Suppressor macrophage (primary cell): ENCODE measurements around the gene PARD3.

ENCODE experiments used
- DNase-seq, 4 experiments: peaks; one replicate each; pipeline ENCODE4 v3.0.0-alpha.2; 2020 to 2022

PARD3 gene

GRCh38 chr10:34824870-34825269 lies 9.8 kb upstream of the PARD3 start:
- no peak for DNase-seq

DNA sequence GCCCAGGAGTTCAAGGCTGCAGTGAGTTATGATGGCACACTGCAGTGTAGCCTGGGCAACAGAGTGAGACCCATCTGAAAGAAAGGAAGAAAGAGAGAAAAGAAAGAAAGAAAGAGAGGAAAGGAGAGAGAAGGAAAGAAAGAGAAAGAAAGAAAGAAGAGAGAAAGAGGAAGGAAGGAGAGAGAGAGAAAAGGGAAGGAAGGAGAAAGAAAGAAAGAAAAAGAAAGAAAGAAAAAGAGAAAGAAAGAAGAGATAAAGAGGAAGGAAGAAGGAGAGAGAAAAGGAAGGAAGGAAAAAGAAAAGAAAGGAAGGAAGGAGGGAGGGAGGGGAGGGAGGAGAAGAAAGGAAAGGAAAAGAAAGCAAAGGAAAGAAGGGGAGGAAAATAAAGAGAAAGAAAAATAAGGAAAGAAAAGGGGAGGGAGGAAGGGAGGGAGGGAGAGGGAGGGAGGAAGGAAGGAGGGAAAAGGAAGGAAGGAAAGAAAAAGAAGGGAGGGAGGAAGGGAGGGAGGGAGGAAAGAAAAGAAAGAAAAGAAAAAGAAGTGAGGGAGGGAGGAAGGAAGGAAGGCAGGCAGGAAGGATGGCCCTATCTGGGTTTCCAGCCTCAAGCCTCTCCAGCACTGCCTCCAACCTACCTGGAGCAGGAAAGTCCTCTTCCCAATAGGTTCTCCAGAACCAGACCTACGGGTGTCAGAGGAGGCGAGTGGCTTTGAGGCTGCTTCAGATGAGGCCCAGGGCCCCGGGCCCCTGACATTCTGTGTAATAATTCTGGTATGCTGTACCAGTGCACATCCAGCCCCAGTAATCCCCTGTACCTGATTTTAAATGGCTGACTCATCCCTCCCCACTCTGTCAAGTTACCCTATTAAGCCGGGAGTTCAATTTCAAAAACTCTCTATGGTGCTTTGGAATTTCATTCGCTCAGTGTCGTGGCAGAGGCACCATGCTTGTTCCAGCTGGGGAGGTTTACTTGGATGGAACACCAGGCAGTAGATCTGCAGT lies 6.8 kb upstream of the PARD3 start:
- DNase-seq = no peak

DNA sequence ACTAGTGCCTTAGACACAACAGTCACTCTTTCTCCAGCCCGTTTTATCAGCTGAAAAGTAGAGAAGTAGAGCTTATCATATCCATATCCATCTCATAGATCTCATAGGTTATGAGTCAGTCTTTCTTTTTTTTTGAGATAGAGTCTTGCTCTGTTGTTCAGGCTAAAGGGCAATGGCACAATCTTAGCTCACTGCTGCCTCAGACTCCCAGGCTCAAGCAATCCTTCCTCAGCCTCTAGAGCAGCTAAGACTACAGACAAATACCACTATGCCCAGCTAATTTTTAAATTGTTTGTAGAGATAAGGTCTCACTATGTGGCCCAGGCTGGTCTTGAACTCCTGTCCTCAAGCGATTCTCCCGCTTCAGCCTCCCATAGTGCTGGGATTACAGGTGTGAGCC lies 2.5 kb upstream of the PARD3 start:
- DNase-seq = no peak

DNA sequence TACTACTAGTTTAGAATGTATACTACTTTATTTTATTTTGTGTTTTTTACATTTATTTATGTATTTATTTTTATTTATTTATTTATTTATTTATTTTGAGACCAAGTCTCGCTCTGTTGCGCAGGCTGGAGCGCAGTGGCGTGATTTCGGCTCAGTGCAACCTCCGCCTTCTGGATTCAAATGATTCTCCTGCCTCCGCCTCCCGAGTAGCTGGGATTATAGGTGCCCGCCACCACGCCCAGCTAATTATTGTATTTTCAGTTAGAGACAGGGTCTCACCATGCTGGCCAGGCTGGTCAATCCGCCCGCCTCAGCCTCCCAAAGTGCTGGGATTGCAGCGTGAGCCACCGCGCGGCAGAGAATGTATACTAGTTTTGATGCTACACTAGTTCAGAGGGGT lies 2.0 kb upstream of the PARD3 start:
- DNase-seq = no peak

DNA sequence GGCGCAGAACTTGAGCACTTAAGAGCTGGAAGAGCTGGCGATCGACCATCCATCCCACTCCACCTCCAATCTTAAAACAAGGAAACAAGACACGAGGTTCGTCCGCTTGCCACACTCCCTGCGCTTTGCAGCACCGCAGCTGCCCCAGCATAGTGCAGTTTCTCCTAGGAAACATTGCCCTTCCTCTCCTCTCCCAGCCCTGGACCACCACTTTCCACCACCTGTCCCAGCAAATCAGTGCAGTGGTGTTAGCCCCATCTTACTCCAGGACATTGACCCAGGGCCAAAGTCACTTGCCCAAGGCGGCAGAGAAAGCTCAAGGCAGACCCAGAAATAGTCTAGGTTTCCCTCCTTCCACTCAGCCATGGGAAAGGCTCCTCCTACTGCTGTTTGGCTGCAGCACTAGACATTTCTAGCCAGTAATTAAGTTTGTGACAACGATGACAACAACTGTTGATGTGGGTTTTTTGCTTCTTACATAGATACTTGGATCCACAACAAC lies 1.5 kb upstream of the PARD3 start:
- peak in 3 of 4 experiments; percentile 2 to 27 (median 7) for DNase-seq

GRCh38 chr10:34816085-34816496 lies 995 bp upstream of the PARD3 start:
- DNase-seq = no peak

- peak in 1 of 4 experiments; percentile 5 for DNase-seq
Measured at GRCh38 chr10:34814913-34815184, 247 bp downstream of the PARD3 start.

DNA sequence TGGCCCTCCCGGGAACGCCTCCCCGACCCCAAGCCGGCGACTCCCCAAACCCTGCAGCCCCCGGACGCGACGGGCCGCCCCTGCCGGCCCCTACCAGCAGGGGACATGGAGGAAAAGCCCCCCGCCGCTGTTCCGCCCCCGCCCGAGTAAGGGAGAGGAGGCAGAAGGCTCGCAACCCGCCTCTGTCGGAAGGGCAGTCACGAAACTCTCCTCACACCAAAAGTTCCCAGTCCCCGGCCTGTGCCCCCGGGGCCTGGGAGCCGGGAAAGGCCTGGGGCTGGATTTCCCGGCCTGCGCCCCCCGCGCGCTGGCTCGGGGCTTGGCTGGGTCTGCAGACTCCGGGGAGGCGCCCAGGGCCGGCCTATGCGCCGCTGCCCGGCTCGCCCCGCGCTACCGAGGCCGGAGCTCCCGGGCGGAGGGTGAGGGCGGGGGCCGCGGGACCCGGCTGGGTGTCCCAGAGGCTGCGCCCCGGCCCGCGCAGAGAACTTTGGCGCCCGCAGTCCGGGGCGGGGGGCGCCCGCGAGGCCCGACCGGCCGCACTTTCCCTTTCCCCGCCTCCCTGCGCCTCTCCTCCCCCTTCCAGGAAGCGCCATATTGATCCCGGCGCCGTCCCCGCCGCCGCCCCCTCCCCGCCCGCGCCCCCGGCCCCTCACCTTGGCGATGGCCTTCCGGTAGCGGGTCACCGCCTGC lies 728 bp downstream of the PARD3 start:
- DNase-seq = no peak

GRCh38 chr10:34813626-34814222 lies 1.4 kb downstream of the PARD3 start:
- DNase-seq = no peak

DNA sequence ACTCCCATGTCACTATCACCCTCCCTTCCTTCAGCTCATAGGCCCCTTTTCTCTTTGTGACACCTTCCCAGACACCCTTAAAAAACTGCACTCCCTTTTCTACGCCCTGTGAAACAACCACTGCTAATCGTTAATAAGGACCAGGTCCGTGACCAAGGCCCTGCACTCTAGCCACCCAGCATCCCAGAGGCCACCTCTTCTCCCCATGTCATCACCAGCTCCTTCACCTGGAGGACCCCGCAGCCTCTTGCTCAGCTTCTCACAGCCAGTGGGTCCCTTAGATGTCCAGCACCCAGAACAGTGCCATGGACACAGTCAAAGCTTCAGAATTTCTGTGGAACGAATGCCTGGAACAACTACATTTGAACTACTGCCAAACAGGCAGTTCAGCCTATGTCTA lies 2.3 kb downstream of the PARD3 start:
- no peak for DNase-seq

DNA sequence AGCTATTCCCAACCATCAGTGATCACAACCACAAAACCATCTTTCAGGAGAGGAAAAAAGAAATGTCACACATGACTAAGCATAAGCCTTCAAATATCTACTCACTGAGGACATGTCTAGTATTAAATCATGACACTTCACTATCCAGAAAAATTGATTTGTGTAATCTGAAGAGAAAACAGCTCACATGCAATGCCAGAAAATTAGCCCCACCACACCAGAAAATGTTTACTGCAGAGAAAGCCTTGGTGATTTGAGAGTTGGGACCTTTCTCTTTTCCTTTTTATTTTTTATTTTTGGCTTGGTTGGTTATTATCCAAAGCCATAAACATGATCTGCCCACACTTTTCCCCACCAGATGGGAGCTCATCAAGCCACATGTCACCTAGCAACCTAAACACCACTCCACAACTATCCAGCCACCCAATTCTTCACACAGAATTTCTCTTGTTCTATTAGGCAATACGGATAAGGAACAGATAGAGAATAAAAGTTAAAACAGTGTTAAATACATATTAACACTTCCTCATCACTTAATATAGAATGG lies 3.1 kb downstream of the PARD3 start:
- no peak for DNase-seq

DNA sequence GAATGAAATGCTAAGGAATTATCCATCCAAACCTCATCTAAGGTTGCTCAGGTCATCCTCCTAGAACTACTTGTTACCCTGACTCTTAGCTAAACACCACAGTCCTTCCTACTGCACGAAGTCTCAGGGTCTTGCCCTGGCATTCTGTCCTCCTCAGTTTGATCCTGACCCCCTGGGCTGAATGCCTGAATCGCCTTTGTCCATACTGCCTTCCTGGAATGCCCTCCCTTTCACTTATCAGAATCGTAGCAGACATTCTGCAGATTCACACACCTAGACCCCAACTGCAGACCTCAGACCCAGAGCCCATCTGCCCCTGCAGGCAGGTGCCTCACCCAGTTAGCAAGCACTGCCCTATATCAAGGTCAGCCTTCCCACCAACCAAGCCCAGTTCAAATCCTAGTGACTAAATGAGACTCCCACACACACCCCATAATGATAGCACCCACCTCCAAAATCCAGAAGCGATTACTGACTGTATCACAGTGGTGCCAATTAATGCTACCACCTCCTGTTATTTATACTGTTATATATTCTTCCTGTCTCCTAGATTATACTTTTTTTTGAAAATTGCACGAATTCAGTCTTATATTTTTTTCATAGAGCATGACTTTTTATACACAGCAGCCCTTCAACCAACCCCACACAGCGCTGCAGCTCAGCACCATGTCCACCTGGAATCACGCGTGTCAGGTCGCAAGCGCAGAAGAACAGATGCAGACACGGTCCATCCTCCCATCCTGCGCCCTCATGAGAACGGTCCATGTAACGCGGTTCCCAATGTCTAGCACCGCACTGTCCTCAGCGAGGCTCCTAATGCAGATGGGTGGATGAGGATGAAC lies 3.7 kb downstream of the PARD3 start:
- no peak for DNase-seq

GRCh38 chr10:34809796-34810195 lies 5.3 kb downstream of the PARD3 start:
- no peak for DNase-seq

GRCh38 chr10:34808801-34809745 lies 6.0 kb downstream of the PARD3 start:
- no peak for DNase-seq

GRCh38 chr10:34808336-34808735 lies 6.8 kb downstream of the PARD3 start:
- DNase-seq = no peak

GRCh38 chr10:34804306-34804705 lies 10.8 kb downstream of the PARD3 start:
- no peak for DNase-seq

GRCh38 chr10:34802692-34803091 lies 12.4 kb downstream of the PARD3 start:
- DNase-seq = no peak

DNA sequence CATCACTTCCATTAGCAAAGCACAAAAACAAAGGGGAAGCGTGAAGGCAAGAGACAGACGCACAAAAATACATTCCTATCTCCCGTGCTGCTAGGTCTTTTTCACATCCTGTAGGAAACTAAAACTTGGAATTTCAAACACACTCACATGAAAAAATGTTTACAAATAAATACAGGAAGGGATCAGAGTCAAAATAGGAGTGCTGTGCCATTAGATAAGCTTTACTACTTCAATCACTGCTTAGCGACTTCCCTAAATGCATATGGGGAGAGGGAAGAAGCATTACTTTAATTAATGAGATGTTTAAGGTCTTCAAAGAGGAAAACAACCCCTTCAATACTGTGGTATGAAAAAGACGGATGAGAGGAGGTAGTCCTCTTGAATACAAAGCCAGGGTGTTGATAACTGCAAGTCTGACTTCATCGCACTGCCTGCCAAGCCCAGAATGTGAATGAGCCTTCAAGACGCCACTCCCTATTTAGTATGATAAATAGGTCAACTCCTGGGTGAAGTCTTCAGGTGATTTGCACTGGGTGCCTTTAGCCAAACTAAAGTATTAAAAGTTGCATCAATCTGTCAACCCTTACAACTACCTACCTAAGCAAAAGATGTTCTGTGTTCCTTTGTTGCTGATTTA lies 13.9 kb downstream of the PARD3 start:
- no peak for DNase-seq

DNA sequence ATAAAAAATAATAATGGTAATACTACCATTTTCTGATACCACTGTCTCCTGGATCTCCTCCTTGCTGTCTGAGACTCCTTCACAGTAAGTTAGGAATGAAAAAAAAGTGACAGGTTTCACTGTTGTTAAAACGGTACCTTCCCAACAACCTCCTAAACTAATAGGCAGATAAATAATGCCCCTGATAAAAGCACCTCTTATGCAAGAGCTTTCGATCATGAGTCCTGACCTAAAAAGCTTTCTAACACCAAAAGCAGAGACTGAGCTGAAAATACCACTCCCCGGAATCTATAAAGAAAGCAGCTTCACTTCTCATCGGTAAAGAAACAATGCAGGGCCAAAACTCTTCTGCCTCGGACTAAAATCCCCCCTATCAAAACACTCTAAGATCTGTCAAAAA lies 14.5 kb downstream of the PARD3 start:
- no peak for DNase-seq

- no peak for DNase-seq
Measured at GRCh38 chr10:34798654-34799053, 16.4 kb downstream of the PARD3 start.

DNA sequence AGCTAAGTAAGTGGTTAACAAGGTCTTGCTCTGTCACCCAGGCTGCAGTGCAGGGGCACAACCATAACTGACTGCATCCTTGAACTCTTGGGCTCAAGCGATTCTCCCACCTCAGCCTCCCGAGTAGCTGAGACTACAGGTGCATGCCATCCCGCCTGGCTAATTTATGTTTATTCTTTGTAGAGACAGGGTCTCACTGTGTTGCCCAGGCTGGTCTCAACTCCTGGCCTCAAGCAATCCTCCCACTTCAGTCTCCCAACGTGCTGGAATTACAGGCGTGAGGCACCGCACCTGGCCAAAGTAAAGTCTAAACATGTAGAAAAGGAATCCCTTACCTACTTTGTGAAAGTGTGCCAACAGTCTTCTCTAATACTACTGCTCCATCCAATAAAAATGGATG lies 17.9 kb downstream of the PARD3 start:
- DNase-seq = no peak
